ENCODE data around the gene AP2S1. TPM values are rescaled to one million over a fixed set of nuclear protein-coding genes. Genes with fewer than 3 reads are reported as not detected.
"Not testable (repeated sequence)": the region's sequence is repeated elsewhere in the genome, so short reads cannot be mapped to it uniquely, and the experiment has no call there.

Gene AP2S1
- total RNA-seq, 1 donor from 2014 or later: 100 TPM

DNA sequence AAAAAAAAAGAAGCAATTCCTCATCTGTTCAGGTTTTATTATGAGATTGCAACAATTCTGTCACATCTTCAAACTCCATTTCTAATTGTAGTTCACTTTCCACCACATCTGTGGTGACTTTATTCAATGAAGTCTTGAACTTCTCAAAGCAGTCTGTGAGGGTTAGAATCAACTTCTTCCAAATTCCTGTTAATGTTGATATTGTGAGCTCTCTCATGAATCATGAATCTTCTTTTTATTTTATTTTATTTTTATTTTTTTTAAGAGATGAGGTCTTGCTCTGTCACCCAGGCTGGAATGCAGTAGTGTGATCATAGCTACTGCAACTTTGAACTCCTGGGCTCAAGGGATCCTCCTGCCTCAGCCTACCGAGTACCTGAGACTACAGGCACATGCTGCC, 29.8 kb upstream of the AP2S1 start:
- H3K27ac Mint-ChIP-seq: no peak overlapping the region
- H3K36me3 Mint-ChIP-seq (ENCODE audit: low read depth): peaks cover 1% of the 10 kb centered on the region
- no peaks in the 10 kb centered on the region for H3K9me3 Mint-ChIP-seq
- no peak for DNase-seq
- no peak overlapping the region for H3K4me3 Mint-ChIP-seq
- intact Hi-C loops (cut with micrococcal nuclease): no loop called here
- peaks cover 4% of the 10 kb centered on the region for H3K4me1 Mint-ChIP-seq
- no peaks in the 10 kb centered on the region for H3K27me3 Mint-ChIP-seq

DNA sequence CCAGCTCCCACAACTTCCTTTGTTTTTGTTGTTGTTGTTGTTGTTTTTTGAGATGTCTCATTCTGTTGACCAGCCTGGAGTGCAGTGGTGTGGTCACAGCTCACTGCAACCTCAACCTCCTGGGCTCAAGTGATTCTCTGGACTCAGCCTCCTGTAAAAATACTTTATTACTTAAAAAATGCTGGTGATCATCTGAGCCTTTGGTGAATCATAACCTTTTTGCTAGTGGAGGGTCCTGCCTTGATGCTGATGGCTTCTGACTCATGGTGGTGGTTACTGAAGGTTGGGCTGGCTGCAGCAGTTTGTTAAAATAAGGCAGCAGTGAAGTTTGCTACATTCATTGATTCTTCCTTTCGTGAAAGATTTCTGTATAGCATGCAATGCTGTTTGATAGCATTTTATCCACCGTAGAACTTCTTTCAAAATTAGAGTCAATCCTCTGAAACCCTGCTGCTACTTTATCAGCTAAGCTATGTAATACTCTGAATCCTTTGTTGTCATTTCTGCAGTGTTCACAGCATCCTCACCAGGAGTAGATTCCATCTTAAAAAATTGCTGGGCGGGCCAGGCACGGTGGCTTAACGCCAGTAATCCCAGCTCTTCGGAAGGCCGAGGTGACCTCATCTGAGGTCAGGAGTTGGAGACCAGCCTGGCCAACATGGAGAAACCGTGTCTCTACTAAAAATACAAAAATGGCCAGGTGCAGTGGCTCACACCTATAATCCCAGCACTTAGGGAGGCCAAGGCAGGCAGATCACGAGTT, 28.1 kb upstream of the AP2S1 start:
- DNase-seq: no peak
- intact Hi-C loops (cut with micrococcal nuclease): no loop called here
- H3K9me3 Mint-ChIP-seq: no peaks in the 10 kb centered on the region
- no peak overlapping the region for H3K27ac Mint-ChIP-seq
- no peak overlapping the region for H3K4me3 Mint-ChIP-seq
- peaks cover 6% of the 10 kb centered on the region for H3K4me1 Mint-ChIP-seq
- H3K36me3 Mint-ChIP-seq (ENCODE audit: low read depth): peaks cover 4% of the 10 kb centered on the region
- no peaks in the 10 kb centered on the region for H3K27me3 Mint-ChIP-seq

DNA sequence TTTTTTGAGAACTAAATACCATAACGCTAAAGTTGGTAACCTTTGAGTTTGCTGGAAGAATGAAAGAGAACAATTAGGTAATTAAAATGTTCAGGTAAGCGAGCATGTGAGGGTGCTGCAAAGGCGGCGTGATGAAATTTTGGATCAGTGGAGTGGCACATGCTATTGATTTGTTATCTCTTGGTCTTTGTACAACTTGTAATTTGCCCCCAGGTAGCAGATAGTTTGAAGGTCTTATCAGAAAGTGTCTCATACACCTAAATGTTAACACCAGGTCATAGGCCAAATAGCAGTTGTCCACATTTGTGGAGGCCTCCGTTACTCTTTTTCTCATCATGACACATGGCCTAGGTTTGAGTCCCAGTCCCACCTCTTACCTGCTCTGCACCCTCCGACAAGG, 25.0 kb upstream of the AP2S1 start:
- Mint-ChIP-seq H3K27ac (no peak overlapping the region), H3K36me3 (ENCODE audit: low read depth) (peaks cover 5% of the 10 kb centered on the region), H3K4me3 (no peak overlapping the region), H3K4me1 (peaks cover 6% of the 10 kb centered on the region), H3K27me3 (no peaks in the 10 kb centered on the region), H3K9me3 (no peaks in the 10 kb centered on the region)
- intact Hi-C loops (cut with micrococcal nuclease): no loop called here
- no peak for DNase-seq

DNA sequence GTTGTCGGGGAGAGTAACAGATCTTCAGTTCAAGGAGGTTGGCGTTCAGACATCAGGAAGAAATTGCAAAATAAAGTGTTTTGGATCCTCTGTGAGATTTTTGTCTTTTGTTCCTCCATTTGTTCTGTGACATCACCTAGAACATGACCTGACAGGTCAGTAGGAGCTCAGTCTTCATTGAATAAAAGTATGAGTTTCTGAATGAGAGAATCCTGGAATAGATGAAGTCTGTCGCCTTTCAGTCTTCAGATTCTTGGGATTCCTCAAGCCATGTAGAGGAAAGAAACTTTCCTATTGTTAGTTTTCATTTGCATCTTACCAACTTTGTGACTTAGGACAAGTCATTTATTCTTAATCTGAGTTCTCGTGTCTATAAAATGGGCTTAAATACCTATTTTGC, 24.6 kb upstream of the AP2S1 start:
- no peak overlapping the region for H3K4me3 Mint-ChIP-seq
- no peaks in the 10 kb centered on the region for H3K9me3 Mint-ChIP-seq
- no peak for DNase-seq
- peaks cover 6% of the 10 kb centered on the region for H3K4me1 Mint-ChIP-seq
- no peaks in the 10 kb centered on the region for H3K27me3 Mint-ChIP-seq
- H3K36me3 Mint-ChIP-seq (ENCODE audit: low read depth): peaks cover 4% of the 10 kb centered on the region
- H3K27ac Mint-ChIP-seq: no peak overlapping the region
- intact Hi-C loops (cut with micrococcal nuclease): no loop called here

DNA sequence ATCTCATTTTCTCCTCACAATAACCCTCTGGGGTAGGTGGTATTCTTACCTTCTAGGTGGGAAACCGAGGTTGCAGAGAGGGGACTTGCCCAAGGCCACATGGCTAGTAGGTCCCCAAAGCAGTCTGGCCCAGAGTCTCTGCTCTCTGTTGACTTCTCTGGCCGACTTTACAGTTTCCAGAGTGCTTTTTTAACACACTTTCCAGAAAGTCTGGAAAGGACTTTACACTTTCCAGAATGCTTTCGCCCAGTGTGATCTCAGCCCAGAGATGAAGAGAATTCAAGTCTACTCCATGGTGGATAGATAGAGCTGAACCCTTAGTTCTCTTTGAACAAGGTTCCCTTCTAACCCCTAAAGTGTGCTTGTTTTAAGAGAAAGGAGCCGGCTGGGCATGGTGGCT, 22.3 kb upstream of the AP2S1 start:
- Mint-ChIP-seq H3K27me3 (no peaks in the 10 kb centered on the region), H3K27ac (no peak overlapping the region), H3K4me3 (no peak overlapping the region), H3K36me3 (ENCODE audit: low read depth) (peaks cover 4% of the 10 kb centered on the region), H3K9me3 (no peaks in the 10 kb centered on the region), H3K4me1 (peaks cover 7% of the 10 kb centered on the region)
- DNase-seq: no peak
- intact Hi-C loops (cut with micrococcal nuclease): no loop called here

DNA sequence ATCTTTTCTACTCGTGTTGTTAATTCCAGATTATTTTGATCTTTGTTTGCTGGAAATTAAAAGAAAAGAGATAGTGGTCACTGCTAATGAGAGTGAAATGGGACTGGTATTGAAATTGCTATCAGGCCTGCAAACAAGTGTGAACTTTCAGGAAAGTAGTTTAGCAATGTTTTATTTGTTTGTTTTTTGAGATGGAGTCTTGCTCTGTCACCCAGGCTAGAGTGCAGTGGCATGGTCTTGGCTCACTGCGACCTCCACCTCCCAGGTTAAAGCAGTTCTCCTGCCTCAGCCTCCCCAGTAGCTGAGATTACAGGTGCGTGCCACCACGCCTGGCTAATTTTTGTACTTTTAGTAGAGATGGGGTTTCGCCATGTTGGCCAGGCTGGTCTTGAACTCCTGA, 20.5 kb upstream of the AP2S1 start:
- intact Hi-C loops (cut with micrococcal nuclease); H3K36me3 Mint-ChIP-seq (ENCODE audit: low read depth); H3K9me3 Mint-ChIP-seq; H3K4me3 Mint-ChIP-seq; H3K27me3 Mint-ChIP-seq; DNase-seq; H3K27ac Mint-ChIP-seq: not testable (repeated sequence)
- peaks cover 15% of the 10 kb centered on the region for H3K4me1 Mint-ChIP-seq

DNA sequence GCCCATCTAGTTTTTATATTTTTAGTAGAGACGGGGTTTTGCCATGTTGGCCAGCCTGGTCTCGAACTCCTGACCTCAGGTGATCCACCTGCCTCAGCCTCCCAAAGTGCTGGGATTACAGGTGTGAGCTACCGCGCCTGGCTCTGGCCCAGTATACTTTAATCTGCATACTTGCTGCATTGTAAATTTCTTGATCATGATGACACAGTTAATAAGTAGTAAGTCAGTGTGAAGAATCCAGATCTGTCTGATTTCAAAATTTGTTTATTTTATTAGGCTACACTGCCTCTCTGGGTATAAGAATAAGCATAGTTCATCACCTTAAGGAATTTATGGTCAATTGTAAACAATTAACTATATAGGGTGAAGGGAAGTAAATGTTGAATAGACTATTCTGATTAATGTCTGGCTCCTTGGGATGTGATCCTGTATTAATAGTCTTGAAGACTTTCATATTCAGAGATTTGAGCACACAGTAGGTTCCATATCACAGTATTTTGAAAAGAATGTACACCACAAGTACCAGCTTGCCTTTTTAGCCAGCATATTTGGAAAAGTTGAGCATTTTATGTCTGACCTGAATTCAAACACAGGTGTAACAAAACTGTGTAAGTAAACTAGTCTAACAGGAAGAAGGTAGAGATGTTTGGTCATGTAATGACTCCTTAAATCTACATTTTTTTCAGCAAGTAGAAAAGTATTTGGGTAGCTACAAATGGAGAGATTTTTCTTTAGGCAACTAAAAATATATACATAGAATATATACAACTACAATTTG, 17.6 kb upstream of the AP2S1 start:
- H3K27ac Mint-ChIP-seq: no peak overlapping the region
- no peaks in the 10 kb centered on the region for H3K27me3 Mint-ChIP-seq
- H3K4me3 Mint-ChIP-seq: no peak overlapping the region
- peaks cover 18% of the 10 kb centered on the region for H3K4me1 Mint-ChIP-seq
- no peaks in the 10 kb centered on the region for H3K9me3 Mint-ChIP-seq
- no peak for DNase-seq
- peaks cover 6% of the 10 kb centered on the region for H3K36me3 Mint-ChIP-seq (ENCODE audit: low read depth)
- intact Hi-C loops (cut with micrococcal nuclease): loop anchor here (10.0 kb wide), 1 partner anchor 47 kb away; no protein-coding TSS in a partner anchor

DNA sequence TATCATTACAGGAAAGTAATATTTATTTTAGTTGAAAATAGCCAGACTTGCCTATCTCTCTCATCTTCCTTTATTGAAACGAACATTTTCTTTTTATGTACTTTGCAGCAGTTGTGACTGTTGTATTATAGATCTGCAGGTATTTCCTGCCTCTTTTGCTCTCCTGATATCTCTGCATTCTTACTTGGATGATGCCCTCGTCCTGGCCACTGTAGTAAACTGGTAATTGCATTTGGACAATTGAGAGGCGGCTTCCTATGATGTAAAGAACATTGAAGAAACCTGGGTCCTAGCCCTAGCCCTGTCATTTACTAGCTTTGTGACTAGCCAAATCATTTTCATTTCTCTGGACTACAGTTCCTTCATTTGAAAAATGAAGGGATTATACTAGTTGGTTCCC, 16.5 kb upstream of the AP2S1 start:
- H3K9me3 Mint-ChIP-seq: no peaks in the 10 kb centered on the region
- DNase-seq: no peak
- H3K4me1 Mint-ChIP-seq: peaks cover 18% of the 10 kb centered on the region
- H3K4me3 Mint-ChIP-seq: no peak overlapping the region
- H3K36me3 Mint-ChIP-seq (ENCODE audit: low read depth): peaks cover 6% of the 10 kb centered on the region
- no peaks in the 10 kb centered on the region for H3K27me3 Mint-ChIP-seq
- intact Hi-C loops (cut with micrococcal nuclease): loop anchor here (10.0 kb wide), 1 partner anchor 48 kb away; no protein-coding TSS in a partner anchor
- H3K27ac Mint-ChIP-seq: no peak overlapping the region

DNA sequence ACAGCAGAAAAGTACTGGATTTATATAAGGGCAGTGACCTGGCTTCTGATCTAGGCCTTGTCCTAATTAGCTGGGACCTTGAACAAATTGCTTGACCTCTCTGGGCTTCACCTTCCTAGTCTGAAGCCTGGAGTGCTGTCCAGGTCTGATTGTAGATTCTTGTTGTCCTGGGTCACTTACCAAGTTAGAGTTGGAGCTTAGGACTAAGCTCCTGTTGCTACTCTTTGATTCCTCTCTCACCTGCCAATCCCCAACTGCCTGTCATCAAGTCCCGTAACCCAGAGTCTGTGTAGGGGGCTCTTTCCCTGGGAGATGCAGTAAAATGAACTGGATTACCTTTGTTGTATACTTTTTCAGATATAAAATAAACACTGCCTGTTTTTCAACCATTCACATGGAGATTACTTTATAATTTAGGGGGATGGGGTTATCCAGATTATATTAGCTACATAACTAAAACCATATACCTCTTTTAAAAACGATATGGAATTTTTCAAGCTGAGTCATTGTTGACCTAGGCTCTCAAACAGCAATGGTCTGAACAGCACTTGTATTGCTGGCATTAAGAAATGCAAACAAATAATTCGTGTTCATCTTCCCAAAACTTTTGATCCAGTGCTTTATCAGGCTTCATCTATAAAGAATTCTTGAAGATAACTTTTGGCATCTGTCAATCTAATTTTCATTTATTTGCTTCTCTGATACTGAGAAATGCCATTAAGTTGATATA, 15.9 kb upstream of the AP2S1 start:
- Mint-ChIP-seq H3K36me3 (ENCODE audit: low read depth) (peaks cover 5% of the 10 kb centered on the region), H3K27me3 (no peaks in the 10 kb centered on the region), H3K4me3 (no peak overlapping the region), H3K27ac (no peak overlapping the region), H3K9me3 (no peaks in the 10 kb centered on the region), H3K4me1 (peaks cover 18% of the 10 kb centered on the region)
- intact Hi-C loops (cut with micrococcal nuclease): loop anchor here (10.0 kb wide), 1 partner anchor 48 kb away; no protein-coding TSS in a partner anchor
- DNase-seq: no peak

DNA sequence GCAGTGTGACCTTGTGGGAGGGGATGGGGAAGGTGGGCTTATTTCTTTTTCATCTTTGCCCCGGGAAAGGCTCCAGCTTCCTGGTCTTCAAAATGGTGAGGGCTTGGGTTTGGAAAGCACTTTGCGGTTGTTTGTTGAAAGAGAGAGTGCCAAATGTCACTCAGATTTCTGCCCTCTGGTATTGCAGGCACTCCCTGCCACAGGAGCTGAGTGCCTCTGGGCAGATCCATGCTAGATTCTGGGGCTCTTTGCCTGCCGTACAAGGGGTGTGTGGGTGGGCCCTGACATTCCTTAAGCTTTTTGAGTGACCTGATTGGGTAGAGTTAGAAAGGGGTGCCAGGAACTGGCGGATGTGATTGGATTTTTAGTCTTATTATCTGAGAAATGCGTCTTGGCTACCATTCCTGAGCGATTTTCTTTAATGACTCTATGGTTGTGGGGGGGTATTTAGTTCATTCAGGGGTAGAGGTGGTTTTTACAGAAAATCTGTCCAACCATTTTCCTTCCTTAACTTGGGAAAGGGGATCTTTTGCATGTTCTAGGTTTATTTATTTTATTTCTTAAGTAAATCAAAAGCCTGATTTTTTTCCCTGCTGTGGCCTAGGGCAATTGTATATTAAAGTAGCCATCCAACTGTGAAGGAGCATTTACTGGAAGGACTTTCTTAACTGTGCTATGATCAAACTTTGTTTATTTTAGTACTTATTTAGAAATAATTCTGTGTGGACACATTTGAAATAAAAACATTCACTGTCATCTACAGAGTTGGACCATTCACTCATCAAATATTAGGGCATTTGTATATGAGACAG, 13.4 kb upstream of the AP2S1 start:
- Mint-ChIP-seq H3K9me3 (no peaks in the 10 kb centered on the region), H3K27me3 (no peaks in the 10 kb centered on the region), H3K4me1 (peaks cover 23% of the 10 kb centered on the region), H3K36me3 (ENCODE audit: low read depth) (peaks cover 7% of the 10 kb centered on the region), H3K4me3 (no peak overlapping the region), H3K27ac (no peak overlapping the region)
- intact Hi-C loops (cut with micrococcal nuclease): loop anchor here (10.0 kb wide), 1 partner anchor 51 kb away; no protein-coding TSS in a partner anchor
- no peak for DNase-seq

DNA sequence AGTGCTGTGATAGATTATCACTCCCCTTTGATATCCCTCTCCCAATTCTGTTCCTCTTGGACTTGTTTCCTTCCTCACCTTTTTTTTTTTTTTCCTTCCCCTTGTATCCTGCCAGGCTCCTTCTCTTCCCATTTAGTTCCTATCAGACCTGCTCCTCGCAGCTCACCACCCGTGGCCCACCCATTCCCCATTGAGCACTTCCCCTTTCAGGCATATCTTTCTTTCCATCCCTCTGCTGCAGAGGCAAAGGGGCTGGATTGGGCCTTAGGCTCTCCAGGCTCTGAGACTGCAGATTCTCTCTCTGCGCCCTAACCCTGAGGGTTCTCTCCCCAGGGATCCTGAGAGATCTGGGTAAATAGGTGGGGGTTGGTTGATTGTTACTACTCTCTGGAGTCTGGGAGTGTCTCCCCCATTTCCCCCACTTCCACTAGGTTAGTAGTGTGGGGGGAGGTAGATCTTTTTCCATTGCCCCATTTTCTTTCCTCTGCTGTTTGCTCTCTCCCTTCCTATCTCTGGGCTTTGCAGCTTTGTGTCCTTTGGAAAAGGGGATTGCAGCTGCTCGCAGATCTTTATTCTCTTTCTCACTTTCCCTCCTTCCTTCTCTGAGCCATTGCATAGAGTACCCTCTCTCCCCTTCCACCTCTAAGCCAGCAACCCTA, 12.5 kb upstream of the AP2S1 start:
- no peak for DNase-seq
- Mint-ChIP-seq H3K36me3 (ENCODE audit: low read depth) (peaks cover 10% of the 10 kb centered on the region), H3K4me1 (peaks cover 19% of the 10 kb centered on the region), H3K9me3 (no peaks in the 10 kb centered on the region), H3K27me3 (no peaks in the 10 kb centered on the region), H3K4me3 (no peak overlapping the region), H3K27ac (no peak overlapping the region)
- intact Hi-C loops (cut with micrococcal nuclease): loop anchor here (10.0 kb wide), 1 partner anchor 52 kb away; no protein-coding TSS in a partner anchor

DNA sequence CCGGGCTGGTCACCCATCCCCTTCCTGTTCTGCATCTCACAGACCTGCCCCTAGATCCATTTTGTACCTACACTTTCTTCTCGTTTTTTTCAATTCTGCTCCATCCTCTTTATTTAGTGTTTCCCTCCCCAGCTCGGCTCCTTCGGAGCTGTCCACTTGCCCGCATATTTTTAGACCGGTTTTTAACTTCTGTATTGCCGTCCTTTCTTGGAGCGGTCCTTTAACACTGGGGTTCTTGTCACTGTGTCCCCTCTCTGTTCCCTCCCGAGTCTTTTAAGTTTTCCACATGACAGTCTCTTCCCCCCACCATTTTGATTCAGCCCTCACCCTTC, 11.8 kb upstream of the AP2S1 start:
- peak; percentile 69 for DNase-seq
- intact Hi-C loops (cut with micrococcal nuclease): loop anchor here (10.0 kb wide), 1 partner anchor 52 kb away; no protein-coding TSS in a partner anchor
- H3K4me1 Mint-ChIP-seq: peaks cover 18% of the 10 kb centered on the region

More for the DNA sequence above, 11.8 kb upstream of the AP2S1 start:
- Mint-ChIP-seq H3K9me3 (no peaks in the 10 kb centered on the region), H3K27ac (no peak overlapping the region), H3K4me3 (no peak overlapping the region), H3K36me3 (ENCODE audit: low read depth) (peaks cover 10% of the 10 kb centered on the region), H3K27me3 (no peaks in the 10 kb centered on the region)
